Fibroblast of skin of abdomen (primary cell): ENCODE results near the gene PTPN14.

Experiments used
- DNase-seq: peaks from one replicate; pipeline ENCODE4 v3.0.0-alpha.2; 2013

Gene PTPN14

GRCh38 chr1:214391873-214392645 lies 159.3 kb downstream of the PTPN14 start:
- DNase-seq = peak; percentile 44

GRCh38 chr1:214389734-214390133 lies 161.7 kb downstream of the PTPN14 start:
- peak; percentile 29 for DNase-seq

- no peak for DNase-seq
These were observed 164.7 kb downstream of the PTPN14 start for GRCh38 chr1:214386747-214387146.

- no peak for DNase-seq
These were observed 165.1 kb downstream of the PTPN14 start for GRCh38 chr1:214386333-214386732.

- no peak for DNase-seq
These were observed 166.0 kb downstream of the PTPN14 start for GRCh38 chr1:214385428-214385827.

- no peak for DNase-seq
These were observed 166.9 kb downstream of the PTPN14 start for GRCh38 chr1:214384373-214385079.

GRCh38 chr1:214383381-214384372 lies 167.7 kb downstream of the PTPN14 start:
- DNase-seq = no peak

- DNase-seq = no peak
These were observed 170.3 kb downstream of the PTPN14 start for GRCh38 chr1:214380986-214381695.

- no peak for DNase-seq
These were observed 171.0 kb downstream of the PTPN14 start for GRCh38 chr1:214380396-214380795.

GRCh38 chr1:214379236-214379970 lies 172.0 kb downstream of the PTPN14 start:
- DNase-seq = no peak

- no peak for DNase-seq
These were observed 172.9 kb downstream of the PTPN14 start for GRCh38 chr1:214378492-214378891.

GRCh38 chr1:214377886-214378285 lies 173.5 kb downstream of the PTPN14 start:
- peak; percentile 83 for DNase-seq

GRCh38 chr1:214377485-214377884 lies 173.9 kb downstream of the PTPN14 start:
- no peak for DNase-seq

- no peak for DNase-seq
These were observed 179.3 kb downstream of the PTPN14 start for GRCh38 chr1:214372092-214372491.

GRCh38 chr1:214370615-214371014 lies 180.8 kb downstream of the PTPN14 start:
- no peak for DNase-seq

GRCh38 chr1:214369364-214369763 lies 182.0 kb downstream of the PTPN14 start:
- no peak for DNase-seq

GRCh38 chr1:214367841-214368240 lies 183.6 kb downstream of the PTPN14 start:
- DNase-seq = no peak

- DNase-seq = no peak
These were observed 186.6 kb downstream of the PTPN14 start for GRCh38 chr1:214364786-214365295.

- peak; percentile 35 for DNase-seq
These were observed 187.0 kb downstream of the PTPN14 start for GRCh38 chr1:214364386-214364785.

GRCh38 chr1:214363386-214363785 lies 188.0 kb downstream of the PTPN14 start:
- DNase-seq = peak; percentile 37
